Testis (tissue), 3 donors: ENCODE measurements around the gene PPP1R15A. TPM values are rescaled to one million over a fixed set of nuclear protein-coding genes. Genes with fewer than 3 reads are reported as not detected.

Experiments used
- DNase-seq: peaks from one replicate; pipeline ENCODE4 v3.0.0-alpha.2; 2019
- H3K27ac ChIP-seq, 2 donors: fragments of 200-600 bp; sonication (generic); one replicate each; pipeline ENCODE4 v1.5.1; 2019
- H3K27me3 ChIP-seq: fragments of 200-600 bp; sonication (generic); one replicate; pipeline ENCODE4 v1.5.1; 2019
- H3K36me3 ChIP-seq: fragments of 200-600 bp; sonication (generic); one replicate; pipeline ENCODE4 v1.5.1; 2017; ENCODE audit warnings: low read depth; ENCODE audit errors: missing control alignments
- H3K4me1 ChIP-seq: fragments of 200-600 bp; sonication (generic); one replicate; pipeline ENCODE4 v1.5.1; 2019
- H3K4me3 ChIP-seq, 2 donors: fragments of 200-600 bp; sonication (generic); one replicate each; pipeline ENCODE4 v1.5.1; 2017 to 2019
- H3K9me3 ChIP-seq: fragments of 200-600 bp; sonication (generic); one replicate; pipeline ENCODE4 v1.5.1; 2017
- POLR2A ChIP-seq: fragments of 450-650 bp; IDR thresholded peaks from one replicate; pipeline ENCODE4 v1.6.1; 2017; ENCODE audit warnings: antibody characterized with exemption, mild to moderate bottlenecking, moderate library complexity
- WGBS, 2 donors: methylation state at CpG; one replicate each; pipeline ENCODE4 v1.1.5; 2018; 5-methylcytosine and 5-hydroxymethylcytosine counted together
- intact Hi-C: fragments of 100-400 bp; cut with DNase I; formaldehyde crosslinking; loops from one replicate; pipeline ENCODE4 v1.15.1; 2023; ENCODE audit warnings: low total_unique reads
- polyA plus RNA-seq: library from polyadenylated mRNA; stranded (reverse); fragments of 350-450 nt; fragmentation: Illumina TruSeq; extraction: RNeasy Lipid Tissue Mini Kit (QIAGEN cat#74804); gene quantifications from one replicate; pipeline ENCODE4 v1.2.3, GENCODE V29; 2014; ENCODE audit warnings: low read depth, low replicate concordance; ENCODE audit not compliant: insufficient read depth
- total RNA-seq, 2 donors: library from RNA; depleted of rRNA; stranded (reverse); fragments of >200 nt; gene quantifications; one replicate each; pipeline ENCODE4 v1.2.3, GENCODE V29; 2016
- TF ChIP-seq, protein P1 (sequence below), 3 experiments: fragments of 450-650 bp in 2 of 3; fragments of 200-600 bp in 1 of 3; sonication (generic) in 1 of 3; IDR thresholded peaks; one replicate each; pipeline ENCODE4 v1.5.1; 2016 to 2019; ENCODE audit warnings: antibody characterized with exemption in 3 of 3, mild to moderate bottlenecking in 2 of 3, moderate library complexity in 1 of 3

PPP1R15A gene
- total and polyA plus RNA-seq, 3 donors from 2014 or later = 37.2 to 48.3 (median 40.9) TPM

GRCh38 chr19:48853483-48853882 lies 18.7 kb upstream of the PPP1R15A start:
- no peaks in the 10 kb centered on the region for H3K9me3 ChIP-seq
- H3K36me3 ChIP-seq = no peaks in the 10 kb centered on the region
- no peaks in the 10 kb centered on the region for H3K27me3 ChIP-seq
- H3K4me1 ChIP-seq = no peaks in the 10 kb centered on the region
- intact Hi-C loops = no loop called here
- H3K4me3 ChIP-seq = no peak overlapping the region
- no peak overlapping the region for H3K27ac ChIP-seq
- no peak for TF ChIP-seq POLR2A
- TF ChIP-seq, protein P1, sequence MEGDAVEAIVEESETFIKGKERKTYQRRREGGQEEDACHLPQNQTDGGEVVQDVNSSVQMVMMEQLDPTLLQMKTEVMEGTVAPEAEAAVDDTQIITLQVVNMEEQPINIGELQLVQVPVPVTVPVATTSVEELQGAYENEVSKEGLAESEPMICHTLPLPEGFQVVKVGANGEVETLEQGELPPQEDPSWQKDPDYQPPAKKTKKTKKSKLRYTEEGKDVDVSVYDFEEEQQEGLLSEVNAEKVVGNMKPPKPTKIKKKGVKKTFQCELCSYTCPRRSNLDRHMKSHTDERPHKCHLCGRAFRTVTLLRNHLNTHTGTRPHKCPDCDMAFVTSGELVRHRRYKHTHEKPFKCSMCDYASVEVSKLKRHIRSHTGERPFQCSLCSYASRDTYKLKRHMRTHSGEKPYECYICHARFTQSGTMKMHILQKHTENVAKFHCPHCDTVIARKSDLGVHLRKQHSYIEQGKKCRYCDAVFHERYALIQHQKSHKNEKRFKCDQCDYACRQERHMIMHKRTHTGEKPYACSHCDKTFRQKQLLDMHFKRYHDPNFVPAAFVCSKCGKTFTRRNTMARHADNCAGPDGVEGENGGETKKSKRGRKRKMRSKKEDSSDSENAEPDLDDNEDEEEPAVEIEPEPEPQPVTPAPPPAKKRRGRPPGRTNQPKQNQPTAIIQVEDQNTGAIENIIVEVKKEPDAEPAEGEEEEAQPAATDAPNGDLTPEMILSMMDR (IDR thresholded peaks at IDR 0.05) = no peak
- 93 to 97% methylated on average over 3 to 8 of the region's 8 CpGs for WGBS, 2 donors
- no peak for DNase-seq

- no peak for DNase-seq
- WGBS, 2 donors = 87 to 89% methylated on average over 7 of the region's 7 CpGs
- Histone ChIP-seq H3K4me1 (no peaks in the 10 kb centered on the region), H3K4me3 (no peak overlapping the region), H3K9me3 (no peaks in the 10 kb centered on the region), H3K27ac (no peak overlapping the region), H3K27me3 (no peaks in the 10 kb centered on the region), H3K36me3 (no peaks in the 10 kb centered on the region)
- intact Hi-C loops = no loop called here
- no peak for TF ChIP-seq POLR2A
- TF ChIP-seq, protein P1 (IDR thresholded peaks at IDR 0.05) = no peak
Observed at GRCh38 chr19:48854103-48854502, 18.1 kb upstream of the PPP1R15A start.

DNA sequence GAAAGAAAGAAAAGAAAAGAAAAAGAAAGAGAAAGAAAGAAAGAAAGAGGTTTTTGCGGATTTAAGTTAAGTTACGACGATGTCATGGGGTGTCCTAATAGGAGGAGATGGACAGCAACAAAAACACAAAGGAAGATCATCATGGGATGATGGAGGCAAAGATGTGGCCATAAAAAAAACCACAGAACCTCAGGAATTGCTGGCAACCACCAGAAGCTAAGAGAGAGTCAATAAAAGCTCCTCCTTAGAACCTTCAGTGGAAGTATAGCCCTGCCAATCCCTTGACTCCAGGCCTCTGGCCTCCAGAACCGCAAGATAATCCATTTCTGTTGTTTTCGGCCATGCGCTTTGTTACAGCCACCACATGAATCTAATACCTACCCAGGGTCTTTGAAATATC lies 15.3 kb upstream of the PPP1R15A start:
- H3K27ac ChIP-seq = no peak overlapping the region
- TF ChIP-seq, protein P1 (IDR thresholded peaks at IDR 0.05) = no peak
- TF ChIP-seq POLR2A = no peak
- no peaks in the 10 kb centered on the region for H3K36me3 ChIP-seq
- H3K4me3 ChIP-seq = no peak overlapping the region
- no peaks in the 10 kb centered on the region for H3K9me3 ChIP-seq
- WGBS, 2 donors = 85 to 87% methylated on average over 6 of the region's 6 CpGs
- H3K4me1 ChIP-seq = no peaks in the 10 kb centered on the region
- intact Hi-C loops = no loop called here
- no peaks in the 10 kb centered on the region for H3K27me3 ChIP-seq
- no peak for DNase-seq

GRCh38 chr19:48858984-48859710 lies 13.1 kb upstream of the PPP1R15A start:
- Histone ChIP-seq H3K9me3 (no peaks in the 10 kb centered on the region), H3K36me3 (no peaks in the 10 kb centered on the region), H3K27me3 (no peaks in the 10 kb centered on the region), H3K4me3 (peak overlapping the region in 1 of 2 donors; percentile 24), H3K4me1 (no peaks in the 10 kb centered on the region), H3K27ac (no peak overlapping the region)
- DNase-seq = no peak
- intact Hi-C loops = no loop called here
- TF ChIP-seq, protein P1 (IDR thresholded peaks at IDR 0.05) = no peak
- no peak for TF ChIP-seq POLR2A
- 28 to 61% methylated on average over 31 to 34 of the region's 34 CpGs for WGBS, 2 donors
